Hepatocyte (in vitro differentiated cells): ENCODE results near the gene KCNK3. TPM values are rescaled to one million over a fixed set of nuclear protein-coding genes. Genes with fewer than 3 reads are reported as not detected.
A peak's percentile ranks its signal among the peaks of the same experiment; 100 is the strongest.

Experiments
- DNase-seq: peaks from one replicate; pipeline ENCODE4 v3.0.0-alpha.2; 2016; ENCODE audit warnings: low spot score
- H2AFZ ChIP-seq: fragments of 200-600 bp; sonication (generic); 2 replicates; pipeline ENCODE4 v1.6.0; 2016; ENCODE audit warnings: antibody characterized with exemption, mild to moderate bottlenecking
- H3K27ac ChIP-seq: fragments of 200-600 bp; sonication (generic); 2 replicates; pipeline ENCODE4 v1.5.1; 2016; ENCODE audit warnings: mild to moderate bottlenecking
- H3K27me3 ChIP-seq: fragments of 200-600 bp; sonication (generic); 2 replicates; pipeline ENCODE4 v1.6.1; 2016
- H3K36me3 ChIP-seq: fragments of 200-600 bp; sonication (generic); replicated peaks from 2 replicates; pipeline ENCODE4 v1.5.1; 2016; ENCODE audit warnings: low read depth; ENCODE audit not compliant: insufficient read depth
- H3K4me1 ChIP-seq: fragments of 200-600 bp; sonication (generic); 2 replicates; pipeline ENCODE4 v1.5.1; 2016; ENCODE audit warnings: mild to moderate bottlenecking, moderate library complexity; ENCODE audit not compliant: insufficient read depth
- H3K4me2 ChIP-seq: fragments of 200-600 bp; sonication (generic); 2 replicates; pipeline ENCODE4 v1.6.0; 2016
- H3K4me3 ChIP-seq: fragments of 200-600 bp; sonication (generic); 2 replicates; pipeline ENCODE4 v1.5.1; 2016; ENCODE audit warnings: mild to moderate bottlenecking
- H3K79me2 ChIP-seq: fragments of 200-600 bp; sonication (generic); 2 replicates; pipeline ENCODE4 v1.6.0; 2017; ENCODE audit warnings: mild to moderate bottlenecking
- H3K9me2 ChIP-seq: fragments of 200-600 bp; sonication (generic); replicated peaks from 2 replicates; pipeline ENCODE4 v1.6.0; 2017; ENCODE audit warnings: mild to moderate bottlenecking; ENCODE audit not compliant: insufficient read depth
- H3K9me3 ChIP-seq: fragments of 200-600 bp; sonication (generic); 2 replicates; pipeline ENCODE4 v1.5.1; 2016; ENCODE audit warnings: low read depth, mild to moderate bottlenecking
- H4K20me1 ChIP-seq: fragments of 200-600 bp; sonication (generic); 2 replicates; pipeline ENCODE4 v1.6.0; 2016; ENCODE audit warnings: mild to moderate bottlenecking; ENCODE audit not compliant: insufficient read depth, poor library complexity, severe bottlenecking
- CTCF ChIP-seq: fragments of 200-600 bp; sonication (generic); IDR thresholded peaks from 2 replicates; pipeline ENCODE4 v1.5.1; 2016; ENCODE audit warnings: antibody characterized with exemption, mild to moderate bottlenecking; ENCODE audit not compliant: poor library complexity
- EZH2 ChIP-seq: fragments of 200-600 bp; sonication (generic); IDR thresholded peaks from 2 replicates; pipeline ENCODE4 v1.6.1; 2016; ENCODE audit warnings: antibody characterized with exemption, mild to moderate bottlenecking, borderline replicate concordance
- EZH2phosphoT487 ChIP-seq: fragments of 200-600 bp; sonication (generic); IDR thresholded peaks from one replicate; pipeline ENCODE4 v1.6.1; 2018; ENCODE audit warnings: antibody characterized with exemption, mild to moderate bottlenecking, low read depth, moderate library complexity; ENCODE audit not compliant: unreplicated experiment, severe bottlenecking
- WGBS: methylation state at CpG from one replicate; pipeline ENCODE4 v1.1.6; 2016; ENCODE audit warnings: low lambda C conversion rate; ENCODE audit errors: missing lambda C conversion rate; 5-methylcytosine and 5-hydroxymethylcytosine counted together
- polyA plus RNA-seq: library from polyadenylated mRNA; unstranded; fragments of >200 nt; fragmentation: Nextera tagmentation; extraction: Ambion mirVana; gene quantifications from 2 replicates; pipeline ENCODE4 v1.2.1, GENCODE V29; 2016
- total RNA-seq: library from RNA; depleted of rRNA; stranded (reverse); fragments of >200 nt; gene quantifications from 2 replicates; pipeline ENCODE4 v1.2.3, GENCODE V29; 2014

The KCNK3 gene
- total and polyA plus RNA-seq, 2 experiments from 2014 or later = 8.2 to 9.4 TPM

- Histone ChIP-seq H3K27ac (peak overlapping the region; percentile 87), H3K4me3 (no peak overlapping the region), H4K20me1 (no peaks in the 10 kb centered on the region), H3K9me3 (no peaks in the 10 kb centered on the region), H3K79me2 (no peaks in the 10 kb centered on the region), H2AFZ (no peak overlapping the region), H3K36me3 (no peaks in the 10 kb centered on the region), H3K27me3 (no peaks in the 10 kb centered on the region), H3K4me1 (peaks cover 31% of the 10 kb centered on the region), H3K4me2 (no peak overlapping the region), H3K9me2 (no peaks in the 10 kb centered on the region)
- DNase-seq = no peak
- 72% methylated on average over 6 of the region's 6 CpGs for WGBS
- no peak for TF ChIP-seq EZH2phosphoT487
- TF ChIP-seq CTCF = no peak
- no peak for TF ChIP-seq EZH2
Observed at GRCh38 chr2:26718949-26719686, 26.6 kb downstream of the KCNK3 start.

GRCh38 chr2:26720322-26721114, 28.0 kb downstream of the KCNK3 start:
- H2AFZ ChIP-seq = no peak overlapping the region
- TF ChIP-seq EZH2phosphoT487 (no peak), CTCF (no peak), EZH2 (no peak)
- H3K4me3 ChIP-seq = no peak overlapping the region
- H3K4me2 ChIP-seq = peak overlapping the region; percentile 48
- H3K36me3 ChIP-seq = no peaks in the 10 kb centered on the region
- no peaks in the 10 kb centered on the region for H4K20me1 ChIP-seq
- peak overlapping the region; percentile 87 for H3K27ac ChIP-seq
- no peaks in the 10 kb centered on the region for H3K27me3 ChIP-seq
- no peaks in the 10 kb centered on the region for H3K9me3 ChIP-seq
- H3K79me2 ChIP-seq = no peaks in the 10 kb centered on the region
- peaks cover 37% of the 10 kb centered on the region for H3K4me1 ChIP-seq
- H3K9me2 ChIP-seq = no peaks in the 10 kb centered on the region
- 63% methylated on average over 6 of the region's 7 CpGs for WGBS
- peak; percentile 92 for DNase-seq

- WGBS = 84% methylated on average over 12 of the region's 12 CpGs
Observed at GRCh38 chr2:26721115-26722032, 28.9 kb downstream of the KCNK3 start.

More at GRCh38 chr2:26721115-26722032, 28.9 kb downstream of the KCNK3 start:
- no peak for TF ChIP-seq CTCF
- TF ChIP-seq EZH2 = no peak
- TF ChIP-seq EZH2phosphoT487 = no peak
- H3K9me2 ChIP-seq = no peaks in the 10 kb centered on the region
- no peaks in the 10 kb centered on the region for H3K79me2 ChIP-seq
- no peaks in the 10 kb centered on the region for H3K27me3 ChIP-seq
- H3K4me2 ChIP-seq = peak overlapping the region; percentile 48
- peak overlapping the region; percentile 87 for H3K27ac ChIP-seq
- no peaks in the 10 kb centered on the region for H3K36me3 ChIP-seq
- no peak overlapping the region for H3K4me3 ChIP-seq
- H2AFZ ChIP-seq = no peak overlapping the region
- no peaks in the 10 kb centered on the region for H4K20me1 ChIP-seq
- peaks cover 37% of the 10 kb centered on the region for H3K4me1 ChIP-seq
- no peaks in the 10 kb centered on the region for H3K9me3 ChIP-seq
- no peak for DNase-seq
